Tibial artery (tissue), 4 donors: ENCODE measurements around the gene NAT10.
"Not testable (repeated sequence)": the region's sequence is repeated elsewhere in the genome, so short reads cannot be mapped to it uniquely, and the experiment has no call there.

ENCODE experiments used
- DNase-seq, 2 donors: peaks; one replicate each; pipeline ENCODE4 v3.0.0-alpha.2; 2019
- H3K27ac ChIP-seq, 2 donors: fragments of 200-600 bp; sonication (generic) in 1 of 2; 1 replicate in 1 of 2; 2 replicates in 1 of 2; pipeline ENCODE4 v1.5.1; 2018 to 2019; ENCODE audit warnings: mild to moderate bottlenecking in 1 of 2
- H3K27me3 ChIP-seq, 2 donors: fragments of 200-600 bp; sonication (generic) in 1 of 2; one replicate each; pipeline versions ENCODE4 v1.5.1 to v1.6.0; 2016 to 2019
- H3K36me3 ChIP-seq, 3 donors: fragments of 200-600 bp; sonication (generic) in 2 of 3; one replicate each; pipeline ENCODE4 v1.5.1; 2016 to 2019; ENCODE audit warnings: mild to moderate bottlenecking in 2 of 3
- H3K4me1 ChIP-seq, 4 donors: fragments of 200-600 bp; sonication (generic) in 2 of 4; 1 replicate in 3 of 4; 2 replicates in 1 of 4; pipeline ENCODE4 v1.5.1; 2016 to 2019
- H3K4me3 ChIP-seq, 2 donors: fragments of 200-600 bp; sonication (generic) in 1 of 2; 1 replicate in 1 of 2; 2 replicates in 1 of 2; pipeline ENCODE4 v1.5.1; 2018 to 2019; ENCODE audit warnings: mild to moderate bottlenecking in 2 of 2
- H3K9me3 ChIP-seq, 3 donors: fragments of 200-600 bp; sonication (generic) in 1 of 3; one replicate each; pipeline ENCODE4 v1.5.1; 2016 to 2019
- CTCF ChIP-seq, 2 experiments: fragments of 200-600 bp in 1 of 2; fragments of 450-650 bp in 1 of 2; IDR thresholded peaks; one replicate each; pipeline ENCODE4 v1.5.1; 2017 to 2019; ENCODE audit warnings: antibody characterized with exemption in 2 of 2, mild to moderate bottlenecking in 1 of 2, moderate library complexity in 1 of 2
- intact Hi-C: fragments of 100-400 bp; cut with DNase I; formaldehyde crosslinking; loops from one replicate; pipeline ENCODE4 v1.15.0; 2023; ENCODE audit warnings: low total_unique reads

Gene NAT10

GRCh38 chr11:34105079-34105956 is at the start of gene NAT10:
Gene NAT10, plus strand, starts transcription at chr11:34105629. Its CDS starts 2,597 bp downstream, at chr11:34108226.
- peak within 1 kb of the TSS; percentile 64 to 67 for H3K4me3 ChIP-seq
- H3K27ac ChIP-seq = peak within 1 kb of the TSS; percentile 95 to 96
- H3K4me1 ChIP-seq = peaks cover 0 to 19% (median 16%) of the 10 kb centered on the region in 4 donors
- no peaks in the 10 kb centered on the region for H3K27me3 ChIP-seq
- H3K9me3 ChIP-seq = no peaks in the 10 kb centered on the region
- intact Hi-C loops = loop anchor here (5.0 kb wide), 1 partner anchor 53 kb away; the partner anchor contains the start of gene CAPRIN1
- DNase-seq = peak; percentile 98
- H3K36me3 ChIP-seq = peaks cover 16 to 36% (median 34%) of the 10 kb centered on the region in 3 donors
- no peak for TF ChIP-seq CTCF (IDR thresholded peaks at IDR 0.05)

- H3K4me1 ChIP-seq = peaks cover 0 to 73% (median 40%) of the 10 kb centered on the region in 4 donors
- no peaks in the 10 kb centered on the region for H3K27me3 ChIP-seq
- no peak overlapping the region for H3K27ac ChIP-seq
- no peak for DNase-seq
- peaks cover 0 to 21% (median 7%) of the 10 kb centered on the region in 3 donors for H3K36me3 ChIP-seq
- no peak overlapping the region for H3K4me3 ChIP-seq
- intact Hi-C loops = loop anchor here (10.0 kb wide), 1 partner anchor 298 kb away; the partner anchor contains the start of gene ABTB2
- H3K9me3 ChIP-seq = no peaks in the 10 kb centered on the region
- no peak for TF ChIP-seq CTCF (IDR thresholded peaks at IDR 0.05)
These were observed 48.8 kb upstream of the NAT10 start for GRCh38 chr11:34056672-34057071.

GRCh38 chr11:34063061-34063795 is 42.2 kb upstream of the NAT10 start:
- Histone ChIP-seq H3K27ac (no peak overlapping the region), H3K9me3 (no peaks in the 10 kb centered on the region), H3K27me3 (no peaks in the 10 kb centered on the region), H3K36me3 (peaks cover 0 to 13% (median 0%) of the 10 kb centered on the region in 3 donors), H3K4me3 (no peak overlapping the region), H3K4me1 (peaks cover 0 to 60% (median 15%) of the 10 kb centered on the region in 4 donors)
- intact Hi-C loops = no loop called here
- no peak for TF ChIP-seq CTCF (IDR thresholded peaks at IDR 0.05)
- DNase-seq = no peak

- H3K4me1 ChIP-seq = peaks cover 0 to 58% (median 13%) of the 10 kb centered on the region in 4 donors
- no peak overlapping the region for H3K4me3 ChIP-seq
- no peaks in the 10 kb centered on the region for H3K9me3 ChIP-seq
- no peak for TF ChIP-seq CTCF (IDR thresholded peaks at IDR 0.05)
- intact Hi-C loops = no loop called here
- H3K27ac ChIP-seq = no peak overlapping the region
- no peak for DNase-seq
- peaks cover 0 to 11% (median 0%) of the 10 kb centered on the region in 3 donors for H3K36me3 ChIP-seq
- H3K27me3 ChIP-seq = no peaks in the 10 kb centered on the region
These were observed 41.1 kb upstream of the NAT10 start for GRCh38 chr11:34064291-34064690.

GRCh38 chr11:34065505-34066203 is 39.8 kb upstream of the NAT10 start:
- intact Hi-C loops = no loop called here
- Histone ChIP-seq H3K27ac (no peak overlapping the region), H3K27me3 (no peaks in the 10 kb centered on the region), H3K9me3 (no peaks in the 10 kb centered on the region), H3K36me3 (peaks cover 0 to 7% (median 0%) of the 10 kb centered on the region in 3 donors), H3K4me3 (no peak overlapping the region), H3K4me1 (peaks cover 0 to 57% (median 14%) of the 10 kb centered on the region in 4 donors)
- DNase-seq = no peak
- TF ChIP-seq CTCF (IDR thresholded peaks at IDR 0.05) = no peak

GRCh38 chr11:34066766-34067165 is 38.7 kb upstream of the NAT10 start:
- DNase-seq, intact Hi-C loops, H3K27ac ChIP-seq, H3K36me3 ChIP-seq, H3K27me3 ChIP-seq, H3K9me3 ChIP-seq, H3K4me3 ChIP-seq: not testable (repeated sequence)
- H3K4me1 ChIP-seq = peaks cover 0 to 54% (median 15%) of the 10 kb centered on the region in 4 donors
